PC-3 (cell line): ENCODE data around the gene SCGB1C1. TPM values are rescaled to one million over a fixed set of nuclear protein-coding genes. Genes with fewer than 3 reads are reported as not detected.

Experiments used
- ATAC-seq: fragments of 200-7000 bp; cut with Tn5 transposase; 2 replicates; pipeline ENCODE4 v1.9.1; 2020; ENCODE audit warnings: mild to moderate bottlenecking, moderate library complexity
- BruUV-seq: library from RNA; stranded (reverse); fragments of 400-500 nt; replicated peaks from 2 replicates; lab custom pipeline; 2021; lab: Mats Ljungman, UMichigan
- CTCF ChIA-PET: fragments of 300-600 bp; sonication (Branson Sonifier 250); formaldehyde crosslinking; loops from one replicate; lab custom pipeline; 2022; ENCODE audit warnings: antibody characterized with exemption; lab: Charles Lee
- POLR2A ChIA-PET: fragments of 300-600 bp; sonication (Branson Sonifier 250); formaldehyde crosslinking; loops from one replicate; lab custom pipeline; 2022; ENCODE audit warnings: antibody characterized with exemption; ENCODE audit not compliant: unreplicated experiment; lab: Charles Lee
- DNase-seq: peaks from one replicate; pipeline ENCODE4 v3.0.0-alpha.2; 2015
- H2AFZ ChIP-seq: fragments of 300-600 bp; sonication (generic); 2 replicates; pipeline ENCODE4 v1.6.0; 2016; ENCODE audit warnings: antibody characterized with exemption, low read length
- H3F3A ChIP-seq: fragments of 300-600 bp; sonication (generic); one replicate; pipeline ENCODE4 v1.6.0; 2017; ENCODE audit warnings: antibody characterized with exemption, low read length, control low read depth, mild to moderate bottlenecking; ENCODE audit not compliant: unreplicated experiment
- H3K27ac ChIP-seq: fragments of 300-600 bp; sonication (generic); 2 replicates; pipeline ENCODE4 v1.5.1; 2016; ENCODE audit warnings: mild to moderate bottlenecking, low read length
- H3K27me3 ChIP-seq: fragments of 300-600 bp; sonication (generic); 2 replicates; pipeline ENCODE4 v1.6.1; 2016; ENCODE audit warnings: low read length, mixed read lengths
- H3K36me3 ChIP-seq: fragments of 300-600 bp; sonication (generic); 2 replicates; pipeline ENCODE4 v1.6.1; 2016; ENCODE audit warnings: low read depth, mixed run types, low read length, mixed read lengths
- H3K4me1 ChIP-seq: fragments of 300-600 bp; sonication (generic); 2 replicates; pipeline ENCODE4 v1.5.1; 2016; ENCODE audit warnings: low read length; ENCODE audit not compliant: insufficient read depth
- H3K4me2 ChIP-seq: fragments of 300-600 bp; sonication (generic); 2 replicates; pipeline ENCODE4 v1.6.0; 2016; ENCODE audit warnings: low read length
- H3K4me3 ChIP-seq: fragments of 300-600 bp; sonication (generic); 2 replicates; pipeline ENCODE4 v1.5.1; 2016; ENCODE audit warnings: mild to moderate bottlenecking, low read length, mixed read lengths
- H3K79me2 ChIP-seq: fragments of 300-600 bp; sonication (generic); 2 replicates; pipeline ENCODE4 v1.6.1; 2017; ENCODE audit warnings: low read length, mixed read lengths
- H3K9ac ChIP-seq: fragments of 300-600 bp; sonication (generic); 2 replicates; pipeline ENCODE4 v1.6.0; 2016; ENCODE audit warnings: mild to moderate bottlenecking, low read length
- H3K9me2 ChIP-seq: fragments of 300-600 bp; sonication (generic); replicated peaks from 2 replicates; pipeline ENCODE4 v1.6.1; 2016; ENCODE audit warnings: mixed run types, low read length, mixed read lengths
- H3K9me3 ChIP-seq: fragments of 300-600 bp; sonication (generic); 2 replicates; pipeline ENCODE4 v1.6.1; 2016; ENCODE audit warnings: low read length, mixed read lengths
- H4K20me1 ChIP-seq: fragments of 300-600 bp; sonication (generic); 2 replicates; pipeline ENCODE4 v1.6.1; 2016; ENCODE audit warnings: low read length, mixed read lengths
- EZH2 ChIP-seq: fragments of 300-600 bp; sonication (generic); IDR thresholded peaks from one replicate; pipeline ENCODE4 v1.6.1; 2017; ENCODE audit warnings: antibody characterized with exemption, mild to moderate bottlenecking, low read length; ENCODE audit not compliant: unreplicated experiment
- EZH2phosphoT487 ChIP-seq: fragments of 300-600 bp; sonication (generic); IDR thresholded peaks from 2 replicates; pipeline ENCODE4 v1.6.1; 2018; ENCODE audit warnings: mild to moderate bottlenecking, antibody characterized with exemption, low read length, borderline replicate concordance
- intact Hi-C: fragments of 100-400 bp; cut with micrococcal nuclease; formaldehyde crosslinking; loops from 2 replicates; pipeline ENCODE4 v1.9.0; 2023
- total RNA-seq: library from RNA; depleted of rRNA; stranded (reverse); fragments of >200 nt; gene quantifications from 2 replicates; pipeline ENCODE4 v1.2.3, GENCODE V29; 2014
- TF ChIP-seq, protein P1 (sequence below): fragments of 300-600 bp; sonication (generic); conservative IDR thresholded peaks from 2 replicates; pipeline ENCODE4 v1.5.1; 2017; ENCODE audit warnings: antibody characterized with exemption, low read depth, mild to moderate bottlenecking, low read length

SCGB1C1 gene
- total RNA-seq, 1 experiment from 2014 or later = not detected

DNA sequence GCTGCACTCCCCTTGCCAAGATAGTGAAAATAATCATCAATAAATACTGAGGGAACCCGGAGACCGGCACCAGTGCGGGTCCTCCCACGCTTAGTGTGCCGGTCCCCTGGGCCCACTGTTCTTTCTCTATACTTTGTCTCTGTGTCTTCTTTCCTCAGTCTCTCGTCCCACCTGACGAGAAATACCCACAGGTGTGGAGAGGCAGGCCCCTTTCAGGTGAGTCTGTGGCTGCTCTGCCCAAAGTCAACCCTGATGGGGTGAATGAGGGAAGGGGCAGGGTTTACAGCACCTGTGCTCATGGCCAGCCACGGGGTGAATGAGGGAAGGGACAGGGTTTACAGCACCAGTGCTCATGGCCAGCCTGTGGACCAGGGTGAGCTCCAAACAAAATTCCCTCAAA lies 9.6 kb downstream of the SCGB1C1 start:
- Histone ChIP-seq H3K9me3 (no peaks in the 10 kb centered on the region), H3K4me2 (no peak overlapping the region), H3K27me3 (no peaks in the 10 kb centered on the region), H3K27ac (no peak overlapping the region), H3K9me2 (no peaks in the 10 kb centered on the region), H3F3A (no peaks in the 10 kb centered on the region), H3K4me1 (peaks cover 8% of the 10 kb centered on the region; the same call in 1 of the 2 replicates), H3K79me2 (peaks cover 22% of the 10 kb centered on the region), H2AFZ (no peak overlapping the region), H3K9ac (no peak overlapping the region), H3K4me3 (no peak overlapping the region), H3K36me3 (peaks cover 5% of the 10 kb centered on the region; the same call in 1 of the 2 replicates), H4K20me1 (no peaks in the 10 kb centered on the region)
- DNase-seq = no peak
- CTCF ChIA-PET = no interaction called here
- no TSS peak for BruUV-seq
- intact Hi-C loops = no loop called here
- ATAC-seq = no peak
- POLR2A ChIA-PET = no interaction called here
- TF ChIP-seq, protein P1, sequence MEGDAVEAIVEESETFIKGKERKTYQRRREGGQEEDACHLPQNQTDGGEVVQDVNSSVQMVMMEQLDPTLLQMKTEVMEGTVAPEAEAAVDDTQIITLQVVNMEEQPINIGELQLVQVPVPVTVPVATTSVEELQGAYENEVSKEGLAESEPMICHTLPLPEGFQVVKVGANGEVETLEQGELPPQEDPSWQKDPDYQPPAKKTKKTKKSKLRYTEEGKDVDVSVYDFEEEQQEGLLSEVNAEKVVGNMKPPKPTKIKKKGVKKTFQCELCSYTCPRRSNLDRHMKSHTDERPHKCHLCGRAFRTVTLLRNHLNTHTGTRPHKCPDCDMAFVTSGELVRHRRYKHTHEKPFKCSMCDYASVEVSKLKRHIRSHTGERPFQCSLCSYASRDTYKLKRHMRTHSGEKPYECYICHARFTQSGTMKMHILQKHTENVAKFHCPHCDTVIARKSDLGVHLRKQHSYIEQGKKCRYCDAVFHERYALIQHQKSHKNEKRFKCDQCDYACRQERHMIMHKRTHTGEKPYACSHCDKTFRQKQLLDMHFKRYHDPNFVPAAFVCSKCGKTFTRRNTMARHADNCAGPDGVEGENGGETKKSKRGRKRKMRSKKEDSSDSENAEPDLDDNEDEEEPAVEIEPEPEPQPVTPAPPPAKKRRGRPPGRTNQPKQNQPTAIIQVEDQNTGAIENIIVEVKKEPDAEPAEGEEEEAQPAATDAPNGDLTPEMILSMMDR = no peak
- TF ChIP-seq EZH2phosphoT487 (no peak), EZH2 (no peak)

DNA sequence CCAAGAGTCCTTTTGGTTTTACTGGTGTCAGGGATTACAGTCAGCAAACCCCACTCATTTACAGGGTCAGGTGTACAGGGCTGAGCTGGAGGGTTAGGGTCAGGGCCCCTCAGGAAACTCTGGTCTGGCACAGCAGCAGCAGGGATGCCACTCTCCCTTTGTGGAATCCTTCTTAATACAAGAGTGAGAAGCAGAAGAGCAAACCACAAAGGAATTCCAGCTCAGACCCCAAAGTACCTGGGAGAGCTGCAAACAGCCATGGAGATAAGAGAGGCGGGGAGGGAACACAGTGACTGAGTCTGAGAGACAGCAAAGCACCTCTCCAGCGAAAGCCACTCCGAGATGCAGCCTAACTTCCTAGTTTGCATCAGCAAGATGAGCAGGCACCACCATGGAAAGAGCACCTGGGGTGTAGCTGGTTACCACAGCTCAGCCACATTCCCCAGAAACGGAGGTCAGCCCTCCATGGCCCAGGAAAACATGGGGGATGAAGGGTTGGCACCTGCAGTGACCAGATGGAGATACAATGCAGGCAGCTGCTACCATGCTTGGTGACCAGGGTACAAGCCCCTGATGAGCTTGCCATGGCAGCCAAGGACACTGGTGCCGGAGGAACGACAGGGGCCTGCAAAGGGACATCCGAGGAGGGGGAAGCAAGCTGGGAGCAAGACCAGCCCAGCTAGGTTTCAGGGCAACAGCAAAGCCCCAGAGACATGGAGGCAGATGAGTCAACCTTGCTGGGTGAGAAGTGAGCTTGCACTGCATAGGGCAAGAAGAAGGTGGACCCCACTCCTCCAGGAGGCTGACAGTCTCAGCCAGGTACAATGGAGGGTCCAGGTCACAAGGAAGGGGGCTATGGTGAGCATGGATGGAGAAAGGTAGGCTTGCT lies 10.4 kb downstream of the SCGB1C1 start:
- BruUV-seq = no TSS peak
- Histone ChIP-seq H3K36me3 (peaks cover 5% of the 10 kb centered on the region; the same call in 1 of the 2 replicates), H3K9ac (no peak overlapping the region), H3F3A (no peaks in the 10 kb centered on the region), H4K20me1 (no peaks in the 10 kb centered on the region), H3K9me2 (no peaks in the 10 kb centered on the region), H2AFZ (no peak overlapping the region), H3K4me2 (no peak overlapping the region), H3K4me3 (no peak overlapping the region), H3K4me1 (peaks cover 8% of the 10 kb centered on the region; the same call in 1 of the 2 replicates), H3K79me2 (peaks cover 29% of the 10 kb centered on the region), H3K27me3 (no peaks in the 10 kb centered on the region), H3K27ac (no peak overlapping the region), H3K9me3 (no peaks in the 10 kb centered on the region)
- ChIA-PET POLR2A (no interaction called here), CTCF (no interaction called here)
- intact Hi-C loops = no loop called here
- no peak for TF ChIP-seq EZH2
- TF ChIP-seq EZH2phosphoT487 = no peak
- TF ChIP-seq, protein P1 = no peak
- DNase-seq = no peak
- ATAC-seq = no peak
